ENCODE results near the gene L1TD1. TPM values are rescaled to one million over a fixed set of nuclear protein-coding genes. Genes with fewer than 3 reads are reported as not detected.

Gene L1TD1
- total and polyA plus RNA-seq, 11 donors: 0.12 to 0.29 (median 0.14) TPM; not detected in 8

GRCh38 chr1:62222321-62222720 is 27.7 kb downstream of the L1TD1 start:
- no peaks in the 10 kb centered on the region for H3K9me3 ChIP-seq
- H3K4me1 ChIP-seq: no peaks in the 10 kb centered on the region
- no peaks in the 10 kb centered on the region for H3K27me3 ChIP-seq
- H3K27ac ChIP-seq: no peak overlapping the region
- no peak for DNase-seq
- no peaks in the 10 kb centered on the region for H3K36me3 ChIP-seq
- WGBS, 4 donors: 82 to 96% (median 93%) methylated on average over 9 of the region's 9 CpGs
- H3K4me3 ChIP-seq: no peak overlapping the region
- intact Hi-C loops (cut with DNase I): no loop called here
- ATAC-seq: no peak
- TF ChIP-seq CTCF (IDR thresholded peaks at IDR 0.05): no peak
- no peak for TF ChIP-seq POLR2A (IDR thresholded peaks at IDR 0.05)

- intact Hi-C loops (cut with DNase I): no loop called here
- H3K27me3 ChIP-seq: no peaks in the 10 kb centered on the region
Observed at GRCh38 chr1:62224182-62224581, 29.5 kb downstream of the L1TD1 start.

GRCh38 chr1:62227496-62227895 is 32.8 kb downstream of the L1TD1 start:
- no peak for ATAC-seq
- Histone ChIP-seq H3K36me3 (no peaks in the 10 kb centered on the region), H3K4me1 (no peaks in the 10 kb centered on the region), H3K27ac (no peak overlapping the region), H3K9me3 (no peaks in the 10 kb centered on the region), H3K4me3 (no peak overlapping the region), H3K27me3 (no peaks in the 10 kb centered on the region)
- WGBS, 4 donors: 87 to 89% (median 88%) methylated on average over 11 of the region's 11 CpGs
- no peak for DNase-seq
- intact Hi-C loops (cut with DNase I): no loop called here
- TF ChIP-seq CTCF (IDR thresholded peaks at IDR 0.05) (no peak), POLR2A (IDR thresholded peaks at IDR 0.05) (no peak)

More at GRCh38 chr1:62224182-62224581, 29.5 kb downstream of the L1TD1 start:
- TF ChIP-seq POLR2A (IDR thresholded peaks at IDR 0.05) (no peak), CTCF (IDR thresholded peaks at IDR 0.05) (no peak)
- 44 to 64% (median 54%) methylated on average over 2 to 3 of the region's 3 CpGs for WGBS, 4 donors
- no peak for DNase-seq
- H3K4me1 ChIP-seq: no peaks in the 10 kb centered on the region
- no peaks in the 10 kb centered on the region for H3K36me3 ChIP-seq
- no peak for ATAC-seq
- no peak overlapping the region for H3K27ac ChIP-seq
- no peaks in the 10 kb centered on the region for H3K9me3 ChIP-seq
- H3K4me3 ChIP-seq: no peak overlapping the region

GRCh38 chr1:62228136-62228882 is 33.7 kb downstream of the L1TD1 start:
- no peaks in the 10 kb centered on the region for H3K4me1 ChIP-seq
- H3K4me3 ChIP-seq: no peak overlapping the region
- TF ChIP-seq POLR2A (IDR thresholded peaks at IDR 0.05): no peak
- TF ChIP-seq CTCF (IDR thresholded peaks at IDR 0.05): no peak
- DNase-seq (no peak), ATAC-seq (peak in 1 of 4 donors; percentile 9)
- 84 to 89% (median 87%) methylated on average over 12 of the region's 12 CpGs for WGBS, 4 donors
- intact Hi-C loops (cut with DNase I): no loop called here
- H3K36me3 ChIP-seq: no peaks in the 10 kb centered on the region
- H3K9me3 ChIP-seq: no peaks in the 10 kb centered on the region
- no peaks in the 10 kb centered on the region for H3K27me3 ChIP-seq
- H3K27ac ChIP-seq: no peak overlapping the region
